Smooth muscle cell (in vitro differentiated cells): ENCODE measurements around the gene FBXW4. TPM values are rescaled to one million over a fixed set of nuclear protein-coding genes. Genes with fewer than 3 reads are reported as not detected.

Source experiments
- DNase-seq: peaks from one replicate; lab custom pipeline; 2025; ENCODE audit not compliant: unreplicated experiment; lab: John Stamatoyannopoulos, UW
- H2AFZ ChIP-seq: fragments of 200-600 bp; sonication (generic); 2 replicates; pipeline ENCODE4 v1.6.0; 2016; ENCODE audit warnings: antibody characterized with exemption, low read depth, mild to moderate bottlenecking
- H3F3A ChIP-seq: fragments of 200-600 bp; sonication (generic); 2 replicates; pipeline ENCODE4 v1.6.0; 2017; ENCODE audit warnings: antibody characterized with exemption, low read depth
- H3K27ac ChIP-seq: fragments of 200-600 bp; sonication (generic); 2 replicates; pipeline ENCODE4 v1.5.1; 2016; ENCODE audit warnings: low read depth, mild to moderate bottlenecking
- H3K27me3 ChIP-seq: fragments of 200-600 bp; sonication (generic); 2 replicates; pipeline ENCODE4 v1.6.1; 2016; ENCODE audit warnings: low read depth, mild to moderate bottlenecking
- H3K36me3 ChIP-seq: fragments of 200-600 bp; sonication (generic); 2 replicates; pipeline ENCODE4 v1.5.1; 2016; ENCODE audit warnings: low read depth
- H3K4me1 ChIP-seq: fragments of 200-600 bp; sonication (generic); 2 replicates; pipeline ENCODE4 v1.5.1; 2016; ENCODE audit warnings: low read depth
- H3K4me2 ChIP-seq: fragments of 200-600 bp; sonication (generic); 2 replicates; pipeline ENCODE4 v1.6.0; 2016; ENCODE audit warnings: mild to moderate bottlenecking
- H3K4me3 ChIP-seq: fragments of 200-600 bp; sonication (generic); 2 replicates; pipeline ENCODE4 v1.5.1; 2016; ENCODE audit warnings: mild to moderate bottlenecking
- H3K79me2 ChIP-seq: fragments of 200-600 bp; sonication (generic); 2 replicates; pipeline ENCODE4 v1.6.0; 2016; ENCODE audit warnings: low read depth, mild to moderate bottlenecking
- H3K9ac ChIP-seq: fragments of 200-600 bp; sonication (generic); 2 replicates; pipeline ENCODE4 v1.6.0; 2016; ENCODE audit warnings: low read depth
- H3K9me3 ChIP-seq: fragments of 200-600 bp; sonication (generic); replicated peaks from 2 replicates; pipeline ENCODE4 v1.5.1; 2016; ENCODE audit warnings: low read depth
- H4K20me1 ChIP-seq: fragments of 200-600 bp; sonication (generic); 2 replicates; pipeline ENCODE4 v1.6.0; 2016; ENCODE audit warnings: low read depth
- WGBS: methylation state at CpG from one replicate; pipeline ENCODE4 v1.1.7; 2016; ENCODE audit warnings: low lambda C conversion rate; 5-methylcytosine and 5-hydroxymethylcytosine counted together
- polyA plus RNA-seq: library from polyadenylated mRNA; unstranded; fragments of >200 nt; fragmentation: Nextera tagmentation; extraction: Ambion mirVana; gene quantifications from 2 replicates; pipeline ENCODE4 v1.2.1, GENCODE V29; 2016
- total RNA-seq: library from RNA; depleted of rRNA; stranded (reverse); fragments of >200 nt; gene quantifications from 2 replicates; pipeline ENCODE4 v1.2.3, GENCODE V29; 2014
- TF ChIP-seq, protein P1 (sequence below): fragments of 200-600 bp; sonication (generic); IDR thresholded peaks from 2 replicates; pipeline ENCODE4 v1.5.1; 2017; ENCODE audit warnings: borderline replicate concordance, mild to moderate bottlenecking, antibody characterized with exemption; ENCODE audit not compliant: insufficient read depth, poor library complexity, severe bottlenecking

FBXW4 gene
- total and polyA plus RNA-seq, 2 experiments from 2014 or later: 7.2 to 12.1 TPM

DNA sequence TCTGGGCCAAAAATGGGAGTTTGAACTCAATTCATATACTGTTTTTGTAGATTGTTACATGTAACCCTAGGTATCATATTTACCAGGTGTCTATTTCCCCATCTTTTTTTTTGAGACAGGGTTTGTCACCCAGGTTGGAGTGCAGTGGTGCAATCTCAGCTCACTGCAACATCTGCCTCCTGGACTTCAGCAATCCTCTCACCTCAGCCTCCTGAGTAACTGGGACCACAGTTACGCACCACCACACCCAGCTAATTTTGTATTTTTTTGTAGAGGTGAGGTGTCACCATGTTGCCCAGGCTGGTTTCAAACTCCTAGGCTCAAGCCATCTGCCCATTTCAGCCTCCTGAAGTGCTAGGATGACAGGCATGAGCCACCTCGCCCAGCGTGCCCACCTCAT lies 28.2 kb upstream of the FBXW4 start:
- no peak overlapping the region for H3K27ac ChIP-seq
- no peak overlapping the region for H3K4me2 ChIP-seq
- TF ChIP-seq, protein P1, sequence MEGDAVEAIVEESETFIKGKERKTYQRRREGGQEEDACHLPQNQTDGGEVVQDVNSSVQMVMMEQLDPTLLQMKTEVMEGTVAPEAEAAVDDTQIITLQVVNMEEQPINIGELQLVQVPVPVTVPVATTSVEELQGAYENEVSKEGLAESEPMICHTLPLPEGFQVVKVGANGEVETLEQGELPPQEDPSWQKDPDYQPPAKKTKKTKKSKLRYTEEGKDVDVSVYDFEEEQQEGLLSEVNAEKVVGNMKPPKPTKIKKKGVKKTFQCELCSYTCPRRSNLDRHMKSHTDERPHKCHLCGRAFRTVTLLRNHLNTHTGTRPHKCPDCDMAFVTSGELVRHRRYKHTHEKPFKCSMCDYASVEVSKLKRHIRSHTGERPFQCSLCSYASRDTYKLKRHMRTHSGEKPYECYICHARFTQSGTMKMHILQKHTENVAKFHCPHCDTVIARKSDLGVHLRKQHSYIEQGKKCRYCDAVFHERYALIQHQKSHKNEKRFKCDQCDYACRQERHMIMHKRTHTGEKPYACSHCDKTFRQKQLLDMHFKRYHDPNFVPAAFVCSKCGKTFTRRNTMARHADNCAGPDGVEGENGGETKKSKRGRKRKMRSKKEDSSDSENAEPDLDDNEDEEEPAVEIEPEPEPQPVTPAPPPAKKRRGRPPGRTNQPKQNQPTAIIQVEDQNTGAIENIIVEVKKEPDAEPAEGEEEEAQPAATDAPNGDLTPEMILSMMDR: no peak
- peaks cover 9% of the 10 kb centered on the region for H3K4me1 ChIP-seq
- H3K27me3 ChIP-seq: peaks cover 4% of the 10 kb centered on the region
- no peak overlapping the region for H3K4me3 ChIP-seq
- no peak for DNase-seq
- no peaks in the 10 kb centered on the region for H3K36me3 ChIP-seq
- 100% methylated on average over 2 of the region's 3 CpGs for whole genome bisulfite sequencing
- no peak overlapping the region for H3K9ac ChIP-seq
- no peak overlapping the region for H2AFZ ChIP-seq
- no peaks in the 10 kb centered on the region for H3F3A ChIP-seq
- H3K79me2 ChIP-seq: no peaks in the 10 kb centered on the region
- no peaks in the 10 kb centered on the region for H4K20me1 ChIP-seq
- no peaks in the 10 kb centered on the region for H3K9me3 ChIP-seq

DNA sequence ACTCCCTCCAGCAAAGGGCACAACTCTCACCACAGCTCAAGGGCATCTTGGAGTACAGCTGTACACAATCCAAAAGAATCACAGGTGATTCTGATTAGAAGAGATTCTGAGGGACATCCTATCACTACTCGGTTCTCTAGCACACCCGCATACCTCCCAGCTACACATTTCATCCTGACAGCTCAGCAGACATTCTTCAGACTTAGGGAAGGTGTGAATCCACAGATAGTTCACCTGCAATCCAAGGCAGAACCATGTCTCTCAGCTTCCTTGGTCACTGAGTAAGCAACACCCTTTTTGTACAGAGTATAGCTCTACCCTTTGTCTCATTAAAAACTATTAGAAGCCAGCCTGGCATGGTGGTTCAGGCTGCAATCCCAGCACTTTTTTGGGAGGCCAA lies 26.8 kb upstream of the FBXW4 start:
- Histone ChIP-seq H3K4me2 (no peak overlapping the region), H3K36me3 (no peaks in the 10 kb centered on the region), H3K9ac (no peak overlapping the region), H3F3A (no peaks in the 10 kb centered on the region), H3K4me3 (no peak overlapping the region), H2AFZ (no peak overlapping the region), H4K20me1 (no peaks in the 10 kb centered on the region), H3K27me3 (peaks cover 4% of the 10 kb centered on the region), H3K27ac (no peak overlapping the region), H3K79me2 (no peaks in the 10 kb centered on the region), H3K9me3 (no peaks in the 10 kb centered on the region), H3K4me1 (peaks cover 9% of the 10 kb centered on the region)
- TF ChIP-seq, protein P1: no peak
- WGBS: 83% methylated on average over 2 of the region's 2 CpGs
- DNase-seq: no peak

DNA sequence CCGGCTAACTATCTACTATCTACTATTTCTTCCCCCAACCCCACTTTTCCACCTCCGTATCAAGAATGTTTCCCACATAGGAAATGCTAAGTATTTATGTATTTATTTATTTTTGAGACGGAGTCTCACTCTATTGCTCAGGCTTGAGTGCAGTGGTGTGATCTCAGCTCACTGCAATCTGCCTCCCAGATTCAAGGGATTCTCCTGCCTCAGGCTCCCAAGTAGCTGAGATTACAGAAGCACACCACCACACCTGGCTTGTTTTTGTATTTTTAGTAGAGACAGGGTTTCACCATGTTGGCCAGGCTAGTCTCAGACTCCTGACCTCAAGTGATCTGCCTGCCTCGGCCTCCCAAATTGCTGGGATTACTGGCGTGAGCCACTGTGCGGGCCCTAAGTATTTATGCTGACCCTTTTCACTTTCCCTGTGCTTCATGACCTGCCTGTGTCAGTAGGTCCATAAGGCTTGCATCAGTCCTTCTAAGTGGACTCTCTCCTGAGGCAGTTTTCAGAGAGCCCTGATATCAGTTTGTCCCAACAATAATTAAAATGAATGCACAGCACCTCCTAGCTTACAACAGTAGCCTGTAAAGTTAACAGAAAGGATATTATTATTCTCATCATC lies 25.7 kb upstream of the FBXW4 start:
- no peaks in the 10 kb centered on the region for H3K9me3 ChIP-seq
- H3K9ac ChIP-seq: no peak overlapping the region
- 84% methylated on average over 6 of the region's 6 CpGs for WGBS
- H3F3A ChIP-seq: no peaks in the 10 kb centered on the region
- DNase-seq: no peak
- H3K4me2 ChIP-seq: no peak overlapping the region
- peaks cover 9% of the 10 kb centered on the region for H3K4me1 ChIP-seq
- peaks cover 4% of the 10 kb centered on the region for H3K27me3 ChIP-seq
- no peak overlapping the region for H3K4me3 ChIP-seq
- TF ChIP-seq, protein P1: no peak
- no peaks in the 10 kb centered on the region for H3K36me3 ChIP-seq
- no peaks in the 10 kb centered on the region for H3K79me2 ChIP-seq
- no peaks in the 10 kb centered on the region for H4K20me1 ChIP-seq
- no peak overlapping the region for H2AFZ ChIP-seq
- no peak overlapping the region for H3K27ac ChIP-seq

DNA sequence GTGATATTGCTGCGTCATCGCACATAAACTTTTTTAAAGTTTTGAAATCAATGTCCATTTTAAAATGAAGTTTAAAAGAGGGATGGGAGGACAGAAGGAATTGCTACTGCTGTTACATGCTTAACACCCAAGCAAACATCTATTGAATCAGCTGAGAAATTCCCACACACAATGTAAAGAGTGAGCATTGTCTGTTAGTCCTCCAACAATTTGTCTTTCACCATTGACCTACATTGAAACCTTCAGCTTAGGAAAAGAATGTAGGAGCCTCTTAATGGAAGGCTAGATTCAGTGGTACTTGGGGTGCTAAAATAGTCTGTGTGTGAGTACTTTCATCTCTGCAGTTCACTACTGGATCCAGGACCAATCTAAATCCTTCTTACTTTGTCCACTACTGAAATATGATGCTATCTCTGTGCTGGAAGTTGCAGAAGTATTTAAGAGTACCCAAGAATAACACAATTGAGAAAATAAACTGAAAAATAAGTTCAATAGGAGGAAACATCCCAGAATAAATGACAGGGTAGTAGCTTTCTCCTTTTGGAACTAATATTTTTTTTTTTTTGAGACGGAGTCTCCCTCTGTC lies 23.8 kb upstream of the FBXW4 start:
- TF ChIP-seq, protein P1: no peak
- no peaks in the 10 kb centered on the region for H3F3A ChIP-seq
- no peaks in the 10 kb centered on the region for H3K79me2 ChIP-seq
- no peaks in the 10 kb centered on the region for H3K36me3 ChIP-seq
- H3K9ac ChIP-seq: no peak overlapping the region
- no peaks in the 10 kb centered on the region for H3K9me3 ChIP-seq
- no peak for DNase-seq
- H3K4me2 ChIP-seq: no peak overlapping the region
- no peaks in the 10 kb centered on the region for H4K20me1 ChIP-seq
- H3K4me3 ChIP-seq: no peak overlapping the region
- 94% methylated on average over 3 of the region's 3 CpGs for WGBS
- H3K4me1 ChIP-seq: no peaks in the 10 kb centered on the region
- no peaks in the 10 kb centered on the region for H3K27me3 ChIP-seq
- H2AFZ ChIP-seq: no peak overlapping the region
- no peak overlapping the region for H3K27ac ChIP-seq
